Measurements from ENCODE around the gene PCGF1. TPM values are rescaled to one million over a fixed set of nuclear protein-coding genes. Genes with fewer than 3 reads are reported as not detected.
A peak's percentile ranks its signal among the peaks of the same experiment; 100 is the strongest.

PCGF1 gene
- total RNA-seq, 1 experiment from 2014 or later: 29.8 TPM

GRCh38 chr2:74515981-74516633, 8.6 kb upstream of the PCGF1 start:
- DNase-seq (ENCODE audit: low read depth): no peak

GRCh38 chr2:74515271-74515980, 7.9 kb upstream of the PCGF1 start:
- no peak for DNase-seq (ENCODE audit: low read depth)

GRCh38 chr2:74514368-74515270, 7.1 kb upstream of the PCGF1 start, which contains the start of gene TLX2:
Gene TLX2 (plus strand): TSS chr2:74514450. CDS start chr2:74514807, 357 bp downstream.
- DNase-seq (ENCODE audit: low read depth): no peak

DNA sequence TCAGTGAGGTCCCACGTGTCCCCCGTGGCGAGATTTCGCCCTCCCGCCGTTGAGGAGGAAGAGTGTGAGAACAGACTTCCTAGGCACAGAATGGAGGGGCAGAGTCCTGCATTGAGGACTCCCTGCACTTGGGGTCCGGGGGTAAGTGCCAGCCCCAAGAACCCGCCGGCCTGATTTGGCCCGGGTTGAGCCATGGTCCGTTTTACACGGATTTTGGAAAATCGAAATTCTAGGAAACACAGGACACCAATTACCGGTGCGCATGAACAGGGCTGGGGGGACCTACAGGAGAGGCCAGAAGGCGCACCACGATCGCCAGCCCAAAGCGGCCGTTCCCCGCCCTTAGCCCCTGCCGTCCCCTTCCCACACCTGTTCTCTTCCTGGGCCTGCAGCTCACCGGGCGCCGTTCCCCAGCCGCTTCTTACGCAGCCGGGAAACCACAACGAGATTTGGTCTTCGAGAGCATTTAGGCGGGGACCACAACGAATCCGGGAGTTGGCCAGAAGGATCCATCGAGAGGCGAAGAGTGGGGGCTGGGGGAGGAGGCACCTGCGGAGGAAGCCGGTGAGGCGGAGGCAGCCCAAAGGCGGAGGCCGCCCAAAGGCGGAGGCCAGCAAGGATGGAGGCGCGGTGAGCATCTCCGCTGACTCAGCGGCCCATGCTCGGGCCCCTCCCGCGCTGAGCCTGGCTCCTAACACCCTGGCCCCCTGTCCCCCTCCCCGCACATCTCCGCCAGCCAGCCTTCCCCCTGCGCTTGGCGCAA, 6.3 kb upstream of the PCGF1 start:
- DNase-seq (ENCODE audit: low read depth): no peak

GRCh38 chr2:74512744-74513604, 5.5 kb upstream of the PCGF1 start:
- DNase-seq (ENCODE audit: low read depth): no peak

- DNase-seq (ENCODE audit: low read depth): peak; percentile 36
Measured at GRCh38 chr2:74511104-74511989, 3.9 kb upstream of the PCGF1 start.

- DNase-seq (ENCODE audit: low read depth): no peak
Measured at GRCh38 chr2:74510272-74510671, 2.8 kb upstream of the PCGF1 start.

- no peak for DNase-seq (ENCODE audit: low read depth)
Measured at GRCh38 chr2:74507926-74508520, 528 bp upstream of the PCGF1 start.

- no peak for DNase-seq (ENCODE audit: low read depth)
Measured at GRCh38 chr2:74505448-74506246, 1.8 kb downstream of the PCGF1 start.

DNA sequence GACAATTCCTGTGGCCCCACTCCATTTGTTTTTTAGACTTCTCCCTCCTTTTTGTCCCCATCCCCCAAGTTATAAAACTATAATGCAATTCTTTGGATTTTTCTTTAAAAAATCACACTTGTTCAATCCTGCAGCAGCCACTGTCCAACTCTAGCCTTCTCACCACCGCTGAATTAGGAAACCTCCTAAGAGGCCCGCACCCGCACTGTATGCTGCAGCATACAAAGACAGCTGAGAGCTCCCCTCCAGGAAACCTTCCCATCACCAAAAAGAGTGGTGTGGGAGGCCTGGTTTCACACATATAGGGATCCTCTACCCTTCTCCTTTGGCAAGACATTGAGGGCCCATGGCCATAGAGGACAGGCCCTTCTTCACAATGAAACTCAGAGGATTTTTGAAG, 2.9 kb downstream of the PCGF1 start:
- no peak for DNase-seq (ENCODE audit: low read depth)

GRCh38 chr2:74503506-74504475, 3.7 kb downstream of the PCGF1 start:
- DNase-seq (ENCODE audit: low read depth): no peak

DNA sequence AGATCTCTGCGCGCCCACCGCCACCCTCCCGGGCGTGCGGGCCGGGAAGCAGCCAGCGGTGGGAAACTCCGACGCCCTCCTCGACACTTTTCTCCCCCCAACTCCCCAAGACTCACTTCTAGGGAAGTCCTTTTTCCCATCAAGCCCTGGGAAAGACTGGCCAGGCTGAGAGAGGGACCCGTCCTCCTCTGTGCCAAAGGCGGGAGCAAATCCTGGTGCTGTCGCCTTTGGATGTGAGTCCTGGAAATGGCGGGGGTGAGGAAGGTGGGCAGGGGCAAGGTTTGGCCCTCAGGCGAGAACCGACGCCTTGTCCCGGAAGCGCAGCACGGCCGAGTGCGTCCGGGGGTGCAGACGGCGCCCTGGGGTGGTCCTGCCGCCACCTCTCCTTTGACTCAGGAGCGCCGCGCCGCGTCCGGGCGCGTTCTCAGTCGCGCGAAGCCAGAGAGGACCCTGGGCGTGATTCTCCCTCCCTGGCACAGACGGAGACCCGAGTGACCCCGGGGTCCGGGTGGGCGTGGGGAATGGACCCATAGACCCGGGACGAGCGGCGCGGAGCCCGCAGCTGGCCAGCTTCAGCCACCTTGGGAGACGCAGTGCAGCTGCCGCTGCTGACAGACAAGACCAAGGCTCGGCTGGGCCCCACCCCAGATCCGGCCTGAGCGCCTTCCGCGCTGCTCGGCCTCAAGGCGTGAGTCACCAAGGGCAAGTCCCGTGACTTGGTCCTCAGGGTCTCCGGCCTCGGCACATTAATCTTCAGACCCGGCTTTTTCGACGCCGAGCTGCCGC, 4.6 kb downstream of the PCGF1 start:
- peak; percentile 74 for DNase-seq (ENCODE audit: low read depth)

- DNase-seq (ENCODE audit: low read depth): no peak
Measured at GRCh38 chr2:74502147-74502719, 5.3 kb downstream of the PCGF1 start.

DNA sequence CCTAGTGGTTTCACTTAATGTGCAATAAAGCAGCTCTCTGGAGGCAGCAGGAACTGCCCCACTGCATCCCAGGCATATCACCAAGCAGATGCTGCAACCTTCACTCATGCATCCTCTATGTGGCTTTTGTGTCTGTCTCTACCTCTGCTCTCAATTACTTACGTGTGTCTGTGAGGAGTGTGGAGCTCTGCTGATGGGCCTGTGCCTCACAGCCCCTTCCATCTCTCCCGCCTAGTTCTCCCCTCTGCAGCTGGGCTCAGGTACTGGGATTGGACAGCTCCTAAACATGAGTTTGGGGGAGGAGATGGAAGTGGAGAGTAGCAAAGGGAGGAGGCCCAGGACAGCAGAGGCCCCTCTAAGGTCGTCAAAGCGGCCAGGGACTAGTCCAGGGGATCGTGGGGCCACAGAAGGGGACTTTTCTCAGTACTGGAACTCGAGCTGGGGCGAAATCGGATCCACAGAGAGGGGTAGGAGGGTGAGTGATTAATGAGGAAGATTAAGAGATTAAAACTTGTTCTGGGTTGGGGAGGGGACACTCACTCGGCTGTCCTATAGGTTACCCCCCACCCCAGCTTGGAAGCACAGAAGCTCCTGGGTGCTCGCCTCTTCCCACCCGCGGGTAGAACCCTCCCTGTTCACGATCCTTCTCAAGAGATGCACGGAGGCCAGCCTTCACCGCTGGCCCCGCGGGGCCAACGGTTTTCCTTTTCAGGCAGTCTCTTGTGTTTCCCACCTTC, 6.0 kb downstream of the PCGF1 start:
- no peak for DNase-seq (ENCODE audit: low read depth)

DNA sequence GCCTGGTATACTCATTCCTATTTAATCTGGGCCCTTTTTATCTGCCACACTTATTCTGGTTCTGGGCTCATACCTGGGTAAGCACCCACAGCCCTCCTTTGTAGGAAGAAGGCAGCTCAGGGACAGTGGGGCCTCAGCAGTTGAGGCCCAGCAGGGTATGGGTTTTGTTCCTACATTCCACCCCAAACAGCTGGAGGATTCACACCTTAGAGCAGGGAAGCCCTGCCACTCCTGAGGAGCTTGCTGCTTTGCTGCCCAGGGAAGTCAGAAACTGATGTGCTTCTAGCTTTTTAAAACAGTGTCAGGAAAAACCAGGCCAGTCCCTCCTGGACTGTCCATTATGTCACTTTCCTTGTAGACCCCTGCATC, 6.9 kb downstream of the PCGF1 start:
- no peak for DNase-seq (ENCODE audit: low read depth)

Measured in HT1080 (cell line).